HEK293 (cell line): ENCODE measurements around the gene ERFE.

Source experiments
- CTCF ChIA-PET: fragments of 350-600 bp; formaldehyde crosslinking; extraction: SDS; loops from one replicate; lab custom pipeline; 2021; ENCODE audit warnings: antibody characterized with exemption; lab: Yijun Ruan, JAX
- POLR2A ChIA-PET: fragments of 300-600 bp; formaldehyde crosslinking; extraction: SDS; loops from one replicate; lab custom pipeline; 2020; ENCODE audit warnings: antibody characterized with exemption, inconsistent platforms; lab: Yijun Ruan, JAX
- H3K27ac ChIP-seq: fragments of 200-500 bp; sonication (Bioruptor generic); 2 replicates; pipeline ENCODE4 v1.5.1; 2014; ENCODE audit warnings: low read depth, low read length, control low read depth, inconsistent platforms; ENCODE audit errors: extremely low read depth
- H3K36me3 ChIP-seq, 2 experiments: fragments of 200-500 bp in 1 of 2; sonication (Bioruptor generic) in 1 of 2; 1 replicate in 1 of 2; 2 replicates in 1 of 2; pipeline ENCODE4 v1.5.1; 2014 to 2017; ENCODE audit warnings: inconsistent platforms in 2 of 2, low read length in 2 of 2; ENCODE audit not compliant: control insufficient read depth in 2 of 2, insufficient read depth in 1 of 2
- H3K4me1 ChIP-seq: fragments of 200-500 bp; sonication (Bioruptor generic); 2 replicates; pipeline ENCODE4 v1.5.1; 2014; ENCODE audit warnings: mild to moderate bottlenecking, low read length, inconsistent platforms; ENCODE audit not compliant: control insufficient read depth, insufficient read depth
- H3K4me3 ChIP-seq: 2 replicates; pipeline ENCODE4 v1.5.1; 2011; ENCODE audit warnings: low read depth, mild to moderate bottlenecking, control low read depth, low read length, moderate library complexity
- H3K9me3 ChIP-seq: fragments of 200-500 bp; sonication (Bioruptor generic); 2 replicates; pipeline ENCODE4 v1.5.1; 2014; ENCODE audit warnings: low read depth, low read length, inconsistent platforms; ENCODE audit not compliant: control insufficient read depth, insufficient read depth
- BCL11A ChIP-seq: fragments of 450-650 bp; formaldehyde crosslinking; IDR thresholded peaks from 2 replicates; pipeline ENCODE4 v1.5.1; 2016; ENCODE audit warnings: low read depth, missing biosample characterization, missing genetic modification characterization
- KLF9 ChIP-seq: fragments of 450-650 bp; formaldehyde crosslinking; IDR thresholded peaks from 2 replicates; pipeline ENCODE4 v1.5.1; 2016; ENCODE audit warnings: missing biosample characterization, missing genetic modification characterization, low read depth
- PRDM1 ChIP-seq: fragments of 450-650 bp; formaldehyde crosslinking; IDR thresholded peaks from 2 replicates; pipeline ENCODE4; 2016; ENCODE audit warnings: missing biosample characterization, missing genetic modification characterization
- SCRT2 ChIP-seq: fragments of 450-650 bp; formaldehyde crosslinking; IDR thresholded peaks from 2 replicates; pipeline ENCODE4 v1.5.1; 2016; ENCODE audit warnings: missing biosample characterization, missing genetic modification characterization
- ZBTB17 ChIP-seq: fragments of 450-650 bp; formaldehyde crosslinking; IDR thresholded peaks from 2 replicates; pipeline ENCODE4 v1.5.1; 2016; ENCODE audit warnings: missing biosample characterization, missing genetic modification characterization
- ZBTB8A ChIP-seq: fragments of 450-650 bp; formaldehyde crosslinking; IDR thresholded peaks from 2 replicates; pipeline ENCODE4 v1.5.1; 2016; ENCODE audit warnings: missing biosample characterization, missing genetic modification characterization
- ZNF112 ChIP-seq: fragments of 450-650 bp; formaldehyde crosslinking; IDR thresholded peaks from 2 replicates; pipeline ENCODE4 v1.5.0; 2017; ENCODE audit warnings: missing biosample characterization, missing genetic modification characterization
- ZNF169 ChIP-seq: fragments of 450-650 bp; formaldehyde crosslinking; IDR thresholded peaks from 2 replicates; pipeline ENCODE4 v1.5.1; 2016; ENCODE audit warnings: missing biosample characterization, missing genetic modification characterization
- ZNF350 ChIP-seq: fragments of 450-650 bp; formaldehyde crosslinking; IDR thresholded peaks from 2 replicates; pipeline ENCODE4 v1.5.0; 2017; ENCODE audit warnings: missing biosample characterization, mild to moderate bottlenecking, missing genetic modification characterization
- ZNF426 ChIP-seq: fragments of 450-650 bp; formaldehyde crosslinking; IDR thresholded peaks from 2 replicates; pipeline ENCODE4 v1.5.1; 2017; ENCODE audit warnings: missing biosample characterization, missing genetic modification characterization, mild to moderate bottlenecking, inconsistent platforms, moderate library complexity
- ZNF48 ChIP-seq: fragments of 450-650 bp; formaldehyde crosslinking; IDR thresholded peaks from 2 replicates; pipeline ENCODE4 v1.5.1; 2016; ENCODE audit warnings: missing biosample characterization, missing genetic modification characterization
- ZNF585B ChIP-seq: fragments of 450-650 bp; formaldehyde crosslinking; IDR thresholded peaks from 2 replicates; pipeline ENCODE4 v1.5.1; 2016; ENCODE audit warnings: missing biosample characterization, missing genetic modification characterization
- ZNF791 ChIP-seq: fragments of 450-650 bp; formaldehyde crosslinking; IDR thresholded peaks from 2 replicates; pipeline ENCODE4 v1.5.1; 2016; ENCODE audit warnings: missing biosample characterization, missing genetic modification characterization
- TF ChIP-seq, protein P1 (sequence below): fragments of 450-650 bp; formaldehyde crosslinking; IDR thresholded peaks from 2 replicates; pipeline ENCODE4 v1.5.1; 2016; ENCODE audit warnings: missing biosample characterization, missing genetic modification characterization
- TF ChIP-seq, protein P2 (sequence below): fragments of 450-650 bp; formaldehyde crosslinking; optimal IDR thresholded peaks from 2 replicates; pipeline ENCODE3; 2016; ENCODE audit warnings: missing biosample characterization, mild to moderate bottlenecking, missing genetic modification characterization
- TF ChIP-seq, protein P3 (sequence below): fragments of 450-650 bp; formaldehyde crosslinking; IDR thresholded peaks from 2 replicates; pipeline ENCODE4 v1.5.1; 2016; ENCODE audit warnings: missing biosample characterization, missing genetic modification characterization, low read depth
- TF ChIP-seq, protein P4 (sequence below): fragments of 450-650 bp; formaldehyde crosslinking; IDR thresholded peaks from 2 replicates; pipeline ENCODE4 v1.5.1; 2016; ENCODE audit warnings: missing biosample characterization, missing genetic modification characterization
- TF ChIP-seq, protein P5 (sequence below): fragments of 450-650 bp; formaldehyde crosslinking; IDR thresholded peaks from 2 replicates; pipeline ENCODE4 v1.5.1; 2016; ENCODE audit warnings: missing biosample characterization, missing genetic modification characterization

Gene ERFE

DNA sequence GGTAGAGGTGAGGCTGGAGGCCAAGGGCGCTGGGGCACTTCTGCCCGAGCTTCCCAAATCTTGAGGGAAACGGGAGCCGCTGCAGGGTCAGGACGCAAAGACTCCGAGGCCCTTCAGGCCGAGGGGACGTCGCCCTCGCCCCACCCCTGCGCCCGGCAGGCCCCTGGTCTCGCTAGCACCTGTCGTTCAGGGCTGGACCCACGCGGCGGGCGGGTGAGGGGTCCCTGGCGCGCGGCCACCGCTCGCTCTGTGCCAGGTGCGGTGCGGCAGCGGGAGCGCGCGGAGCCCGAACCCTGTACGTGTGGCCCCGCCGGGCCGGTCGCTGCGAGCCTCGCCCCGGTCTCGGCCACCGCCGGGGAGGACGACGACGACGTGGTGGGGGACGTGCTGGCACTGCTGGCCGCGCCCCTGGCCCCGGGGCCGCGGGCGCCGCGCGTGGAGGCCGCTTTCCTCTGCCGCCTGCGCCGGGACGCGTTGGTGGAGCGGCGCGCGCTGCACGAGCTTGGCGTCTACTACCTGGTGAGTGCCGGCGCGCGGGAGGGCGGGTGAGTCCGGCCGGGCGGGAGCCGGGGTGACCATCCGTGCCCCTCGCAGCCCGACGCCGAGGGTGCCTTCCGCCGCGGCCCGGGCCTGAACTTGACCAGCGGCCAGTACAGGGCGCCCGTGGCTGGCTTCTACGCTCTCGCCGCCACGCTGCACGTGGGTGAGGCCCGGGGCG lies 4.9 kb downstream of the ERFE start:
- no peaks in the 10 kb centered on the region; the same call in 1 of the 2 replicates for H3K4me1 ChIP-seq
- ChIA-PET CTCF (interaction anchor here (0.9 kb wide), 1 partner anchor 9 kb away, joined by 4 read pairs; no protein-coding TSS in a partner anchor), POLR2A (no interaction called here)
- H3K27ac ChIP-seq: no peak overlapping the region
- H3K9me3 ChIP-seq: no peaks in the 10 kb centered on the region
- H3K36me3 ChIP-seq: peaks cover 0 to 32% of the 10 kb centered on the region in 2 experiments; a peak in 1 of 3 replicates
- TF ChIP-seq, protein P1, sequence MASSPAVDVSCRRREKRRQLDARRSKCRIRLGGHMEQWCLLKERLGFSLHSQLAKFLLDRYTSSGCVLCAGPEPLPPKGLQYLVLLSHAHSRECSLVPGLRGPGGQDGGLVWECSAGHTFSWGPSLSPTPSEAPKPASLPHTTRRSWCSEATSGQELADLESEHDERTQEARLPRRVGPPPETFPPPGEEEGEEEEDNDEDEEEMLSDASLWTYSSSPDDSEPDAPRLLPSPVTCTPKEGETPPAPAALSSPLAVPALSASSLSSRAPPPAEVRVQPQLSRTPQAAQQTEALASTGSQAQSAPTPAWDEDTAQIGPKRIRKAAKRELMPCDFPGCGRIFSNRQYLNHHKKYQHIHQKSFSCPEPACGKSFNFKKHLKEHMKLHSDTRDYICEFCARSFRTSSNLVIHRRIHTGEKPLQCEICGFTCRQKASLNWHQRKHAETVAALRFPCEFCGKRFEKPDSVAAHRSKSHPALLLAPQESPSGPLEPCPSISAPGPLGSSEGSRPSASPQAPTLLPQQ (tag by site-specific recombination): no peak
- TF ChIP-seq, protein P2, sequence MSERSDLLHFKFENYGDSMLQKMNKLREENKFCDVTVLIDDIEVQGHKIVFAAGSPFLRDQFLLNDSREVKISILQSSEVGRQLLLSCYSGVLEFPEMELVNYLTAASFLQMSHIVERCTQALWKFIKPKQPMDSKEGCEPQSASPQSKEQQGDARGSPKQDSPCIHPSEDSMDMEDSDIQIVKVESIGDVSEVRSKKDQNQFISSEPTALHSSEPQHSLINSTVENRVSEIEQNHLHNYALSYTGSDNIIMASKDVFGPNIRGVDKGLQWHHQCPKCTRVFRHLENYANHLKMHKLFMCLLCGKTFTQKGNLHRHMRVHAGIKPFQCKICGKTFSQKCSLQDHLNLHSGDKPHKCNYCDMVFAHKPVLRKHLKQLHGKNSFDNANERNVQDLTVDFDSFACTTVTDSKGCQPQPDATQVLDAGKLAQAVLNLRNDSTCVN (tag by site-specific recombination): no peak
- TF ChIP-seq ZNF426 (tag by site-specific recombination) (no peak), KLF9 (no peak), ZNF791 (no peak), ZNF48 (tag by site-specific recombination) (no peak), ZNF169 (no peak), PRDM1 (tag by site-specific recombination) (no peak), SCRT2 (no peak), ZNF585B (tag by site-specific recombination) (no peak), ZNF112 (tag by site-specific recombination) (no peak), ZNF350 (no peak), ZBTB17 (tag by site-specific recombination) (no peak), BCL11A (tag by site-specific recombination) (no peak), ZBTB8A (tag by site-specific recombination) (no peak)
- TF ChIP-seq, protein P3, sequence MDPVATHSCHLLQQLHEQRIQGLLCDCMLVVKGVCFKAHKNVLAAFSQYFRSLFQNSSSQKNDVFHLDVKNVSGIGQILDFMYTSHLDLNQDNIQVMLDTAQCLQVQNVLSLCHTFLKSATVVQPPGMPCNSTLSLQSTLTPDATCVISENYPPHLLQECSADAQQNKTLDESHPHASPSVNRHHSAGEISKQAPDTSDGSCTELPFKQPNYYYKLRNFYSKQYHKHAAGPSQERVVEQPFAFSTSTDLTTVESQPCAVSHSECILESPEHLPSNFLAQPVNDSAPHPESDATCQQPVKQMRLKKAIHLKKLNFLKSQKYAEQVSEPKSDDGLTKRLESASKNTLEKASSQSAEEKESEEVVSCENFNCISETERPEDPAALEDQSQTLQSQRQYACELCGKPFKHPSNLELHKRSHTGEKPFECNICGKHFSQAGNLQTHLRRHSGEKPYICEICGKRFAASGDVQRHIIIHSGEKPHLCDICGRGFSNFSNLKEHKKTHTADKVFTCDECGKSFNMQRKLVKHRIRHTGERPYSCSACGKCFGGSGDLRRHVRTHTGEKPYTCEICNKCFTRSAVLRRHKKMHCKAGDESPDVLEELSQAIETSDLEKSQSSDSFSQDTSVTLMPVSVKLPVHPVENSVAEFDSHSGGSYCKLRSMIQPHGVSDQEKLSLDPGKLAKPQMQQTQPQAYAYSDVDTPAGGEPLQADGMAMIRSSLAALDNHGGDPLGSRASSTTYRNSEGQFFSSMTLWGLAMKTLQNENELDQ (tag by site-specific recombination): no peak
- TF ChIP-seq, protein P4, sequence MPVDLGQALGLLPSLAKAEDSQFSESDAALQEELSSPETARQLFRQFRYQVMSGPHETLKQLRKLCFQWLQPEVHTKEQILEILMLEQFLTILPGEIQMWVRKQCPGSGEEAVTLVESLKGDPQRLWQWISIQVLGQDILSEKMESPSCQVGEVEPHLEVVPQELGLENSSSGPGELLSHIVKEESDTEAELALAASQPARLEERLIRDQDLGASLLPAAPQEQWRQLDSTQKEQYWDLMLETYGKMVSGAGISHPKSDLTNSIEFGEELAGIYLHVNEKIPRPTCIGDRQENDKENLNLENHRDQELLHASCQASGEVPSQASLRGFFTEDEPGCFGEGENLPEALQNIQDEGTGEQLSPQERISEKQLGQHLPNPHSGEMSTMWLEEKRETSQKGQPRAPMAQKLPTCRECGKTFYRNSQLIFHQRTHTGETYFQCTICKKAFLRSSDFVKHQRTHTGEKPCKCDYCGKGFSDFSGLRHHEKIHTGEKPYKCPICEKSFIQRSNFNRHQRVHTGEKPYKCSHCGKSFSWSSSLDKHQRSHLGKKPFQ (tag by site-specific recombination): no peak
- TF ChIP-seq, protein P5, sequence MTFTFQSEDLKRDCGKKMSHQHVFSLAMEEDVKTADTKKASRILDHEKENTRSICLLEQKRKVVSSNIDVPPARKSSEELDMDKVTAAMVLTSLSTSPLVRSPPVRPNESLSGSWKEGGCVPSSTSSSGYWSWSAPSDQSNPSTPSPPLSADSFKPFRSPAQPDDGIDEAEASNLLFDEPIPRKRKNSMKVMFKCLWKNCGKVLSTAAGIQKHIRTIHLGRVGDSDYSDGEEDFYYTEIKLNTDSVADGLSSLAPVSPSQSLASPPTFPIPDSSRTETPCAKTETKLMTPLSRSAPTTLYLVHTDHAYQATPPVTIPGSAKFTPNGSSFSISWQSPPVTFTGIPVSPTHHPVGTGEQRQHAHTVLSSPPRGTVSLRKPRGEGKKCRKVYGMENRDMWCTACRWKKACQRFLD (tag by site-specific recombination): no peak
- TF ChIP-seq, all 188 proteins: peak for 0
- no peak overlapping the region for H3K4me3 ChIP-seq
